ENCODE results near the gene TIFAB. TPM values are rescaled to one million over a fixed set of nuclear protein-coding genes. Genes with fewer than 3 reads are reported as not detected.

Gene TIFAB
- polyA plus RNA-seq, 2 donors, result 0.02 to 0.18 TPM

GRCh38 chr5:135471726-135472125, 19.6 kb upstream of the TIFAB start:
- Histone ChIP-seq H3K9me3 (ENCODE audit: control insufficient read depth in 2 of 2, insufficient read depth in 1 of 2, low read depth in 1 of 2, low read length in 1 of 2) (no peaks in the 10 kb centered on the region), H3K4me3 (ENCODE audit: low read depth in 1 of 2, low read length in 2 of 2) (no peak overlapping the region), H3K27me3 (ENCODE audit: control insufficient read depth in 1 of 2, insufficient read depth in 2 of 2, low read length in 2 of 2) (no peaks in the 10 kb centered on the region), H3K36me3 (ENCODE audit: control insufficient read depth in 2 of 2, insufficient read depth in 2 of 2, low read length in 1 of 2) (no peaks in the 10 kb centered on the region), H3K4me1 (ENCODE audit: control insufficient read depth in 2 of 2, insufficient read depth in 2 of 2, low read length in 1 of 2) (no peaks in the 10 kb centered on the region), H3K27ac (ENCODE audit: low read depth in 2 of 2, low read length in 1 of 2) (no peak overlapping the region)
- 71 to 87% methylated on average over 4 of the region's 4 CpGs for WGBS, 2 donors

DNA sequence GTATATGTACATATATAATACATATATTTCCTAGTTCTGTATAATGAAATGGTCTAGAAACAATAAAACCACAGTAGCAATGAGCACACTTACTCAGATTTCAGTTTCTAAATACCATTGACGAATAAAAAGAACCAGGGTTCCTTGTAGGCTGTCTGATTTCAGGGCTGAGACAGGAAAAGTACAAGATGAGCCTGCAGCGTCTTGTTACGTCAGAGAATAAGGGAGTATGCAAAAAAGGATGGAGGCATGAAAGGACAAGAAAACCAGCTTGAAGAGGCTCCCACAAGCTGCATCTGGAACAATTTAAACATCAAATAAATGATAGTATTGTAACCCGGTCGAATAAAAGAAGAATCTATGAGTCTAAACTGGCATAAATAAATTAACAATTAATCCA, 17.8 kb upstream of the TIFAB start:
- no peaks in the 10 kb centered on the region for H3K9me3 ChIP-seq (ENCODE audit: control insufficient read depth in 2 of 2, insufficient read depth in 1 of 2, low read depth in 1 of 2, low read length in 1 of 2)
- H3K27ac ChIP-seq (ENCODE audit: low read depth in 2 of 2, low read length in 1 of 2), result no peak overlapping the region

DNA sequence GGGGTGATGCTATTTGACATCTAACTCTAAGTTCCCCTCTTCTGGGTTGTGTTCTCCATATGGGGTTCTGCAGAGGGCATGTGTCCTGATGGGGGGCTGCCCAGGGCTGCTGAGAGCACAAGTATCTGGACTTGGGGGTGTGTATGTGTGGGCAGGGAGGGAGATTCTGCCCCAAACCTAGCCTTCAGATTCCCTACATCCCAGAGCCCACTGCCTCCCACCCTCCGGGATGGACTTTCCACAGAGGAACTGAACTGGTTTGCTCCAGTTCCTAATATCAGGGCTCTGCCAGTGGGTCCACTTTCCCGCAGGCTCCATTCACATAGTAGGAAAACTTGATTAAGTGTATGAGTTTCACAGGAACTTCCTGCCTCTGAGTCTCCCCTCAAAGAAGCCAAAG, 16.4 kb upstream of the TIFAB start:
- H3K27me3 ChIP-seq (ENCODE audit: control insufficient read depth in 1 of 2, insufficient read depth in 2 of 2, low read length in 2 of 2), result no peaks in the 10 kb centered on the region
- 72 to 94% methylated on average over 2 of the region's 2 CpGs for WGBS, 2 donors
- no peaks in the 10 kb centered on the region for H3K36me3 ChIP-seq (ENCODE audit: control insufficient read depth in 2 of 2, insufficient read depth in 2 of 2, low read length in 1 of 2)
- no peaks in the 10 kb centered on the region for H3K4me1 ChIP-seq (ENCODE audit: control insufficient read depth in 2 of 2, insufficient read depth in 2 of 2, low read length in 1 of 2)
- no peak overlapping the region for H3K27ac ChIP-seq (ENCODE audit: low read depth in 2 of 2, low read length in 1 of 2)
- no peak overlapping the region for H3K4me3 ChIP-seq (ENCODE audit: low read depth in 1 of 2, low read length in 2 of 2)
- no peaks in the 10 kb centered on the region for H3K9me3 ChIP-seq (ENCODE audit: control insufficient read depth in 2 of 2, insufficient read depth in 1 of 2, low read depth in 1 of 2, low read length in 1 of 2)

More for the DNA sequence above, 17.8 kb upstream of the TIFAB start:
- Histone ChIP-seq H3K4me1 (ENCODE audit: control insufficient read depth in 2 of 2, insufficient read depth in 2 of 2, low read length in 1 of 2) (no peaks in the 10 kb centered on the region), H3K36me3 (ENCODE audit: control insufficient read depth in 2 of 2, insufficient read depth in 2 of 2, low read length in 1 of 2) (no peaks in the 10 kb centered on the region), H3K27me3 (ENCODE audit: control insufficient read depth in 1 of 2, insufficient read depth in 2 of 2, low read length in 2 of 2) (no peaks in the 10 kb centered on the region), H3K4me3 (ENCODE audit: low read depth in 1 of 2, low read length in 2 of 2) (no peak overlapping the region)
- 46 to 60% methylated on average over 5 of the region's 5 CpGs for WGBS, 2 donors

DNA sequence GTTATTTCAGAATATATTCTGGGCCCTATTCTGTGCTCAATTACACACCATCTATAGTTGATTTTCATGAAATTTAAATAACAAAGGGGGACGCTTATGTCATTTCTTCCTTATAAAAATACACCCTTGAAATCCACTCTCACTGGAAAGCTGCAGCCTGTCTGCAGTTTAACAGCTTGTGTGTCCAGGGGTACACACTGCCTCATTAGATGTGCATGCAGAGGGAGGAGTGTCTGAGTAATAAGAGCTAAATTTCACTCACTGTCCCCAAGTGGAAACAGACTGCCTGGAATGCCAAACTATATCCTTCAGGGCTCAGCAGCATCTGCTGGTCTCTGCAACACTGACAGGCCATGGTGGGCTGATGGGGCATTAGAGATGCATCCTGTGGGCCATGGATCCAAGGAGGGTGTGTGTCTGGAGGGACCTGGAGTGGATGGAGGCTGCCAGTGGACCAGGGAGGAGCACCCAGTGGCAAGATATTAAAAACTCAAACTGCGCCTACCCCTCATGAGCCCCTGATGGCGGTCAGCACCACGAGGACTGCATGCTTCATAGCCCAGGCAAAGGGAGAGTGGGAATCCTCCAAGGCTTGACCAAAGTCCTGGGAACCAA, 15.8 kb upstream of the TIFAB start:
- WGBS, 2 donors, result 89 to 93% methylated on average over 4 of the region's 4 CpGs
- Histone ChIP-seq H3K27ac (ENCODE audit: low read depth in 2 of 2, low read length in 1 of 2) (no peak overlapping the region), H3K36me3 (ENCODE audit: control insufficient read depth in 2 of 2, insufficient read depth in 2 of 2, low read length in 1 of 2) (no peaks in the 10 kb centered on the region), H3K9me3 (ENCODE audit: control insufficient read depth in 2 of 2, insufficient read depth in 1 of 2, low read depth in 1 of 2, low read length in 1 of 2) (no peaks in the 10 kb centered on the region), H3K4me3 (ENCODE audit: low read depth in 1 of 2, low read length in 2 of 2) (no peak overlapping the region), H3K27me3 (ENCODE audit: control insufficient read depth in 1 of 2, insufficient read depth in 2 of 2, low read length in 2 of 2) (no peaks in the 10 kb centered on the region), H3K4me1 (ENCODE audit: control insufficient read depth in 2 of 2, insufficient read depth in 2 of 2, low read length in 1 of 2) (no peaks in the 10 kb centered on the region)

DNA sequence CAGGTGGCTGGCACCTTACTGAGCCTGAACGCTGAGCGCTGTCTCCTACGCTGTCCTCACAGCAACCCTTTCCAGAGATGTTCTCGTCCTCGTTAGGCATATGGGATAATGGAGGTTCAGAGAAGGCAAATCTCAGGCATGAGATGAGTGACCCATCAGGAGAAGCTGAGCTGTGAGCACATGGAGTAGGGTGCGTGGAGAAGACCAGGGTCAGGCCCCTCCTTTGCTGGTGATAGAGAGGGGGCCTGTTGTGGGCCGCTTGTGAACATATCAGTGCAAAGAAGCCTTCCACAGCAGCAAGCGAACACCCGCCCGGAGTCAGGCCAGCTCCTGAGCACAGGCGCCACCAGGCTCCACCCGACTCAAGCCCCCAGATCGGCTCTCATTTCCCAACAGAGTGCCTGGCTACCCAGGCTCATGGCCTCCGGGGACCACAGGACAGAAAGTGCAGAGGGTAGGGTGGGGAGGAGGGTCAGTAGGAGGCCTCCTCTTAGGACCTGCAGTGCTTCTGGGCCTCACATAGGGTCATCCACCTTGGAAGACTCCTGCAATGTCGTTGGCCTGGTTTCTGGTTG, 15.0 kb upstream of the TIFAB start:
- no peaks in the 10 kb centered on the region for H3K27me3 ChIP-seq (ENCODE audit: control insufficient read depth in 1 of 2, insufficient read depth in 2 of 2, low read length in 2 of 2)
- no peak overlapping the region for H3K4me3 ChIP-seq (ENCODE audit: low read depth in 1 of 2, low read length in 2 of 2)

GRCh38 chr5:135466178-135467050, 14.3 kb upstream of the TIFAB start:
- H3K27me3 ChIP-seq (ENCODE audit: control insufficient read depth in 1 of 2, insufficient read depth in 2 of 2, low read length in 2 of 2), result no peaks in the 10 kb centered on the region
- H3K9me3 ChIP-seq (ENCODE audit: control insufficient read depth in 2 of 2, insufficient read depth in 1 of 2, low read depth in 1 of 2, low read length in 1 of 2), result no peaks in the 10 kb centered on the region
- no peaks in the 10 kb centered on the region for H3K4me1 ChIP-seq (ENCODE audit: control insufficient read depth in 2 of 2, insufficient read depth in 2 of 2, low read length in 1 of 2)
- no peaks in the 10 kb centered on the region for H3K36me3 ChIP-seq (ENCODE audit: control insufficient read depth in 2 of 2, insufficient read depth in 2 of 2, low read length in 1 of 2)
- H3K27ac ChIP-seq (ENCODE audit: low read depth in 2 of 2, low read length in 1 of 2), result no peak overlapping the region
- H3K4me3 ChIP-seq (ENCODE audit: low read depth in 1 of 2, low read length in 2 of 2), result no peak overlapping the region
- WGBS, 2 donors, result 22 to 26% methylated on average over 43 of the region's 43 CpGs

More for the DNA sequence above, 15.0 kb upstream of the TIFAB start:
- Histone ChIP-seq H3K9me3 (ENCODE audit: control insufficient read depth in 2 of 2, insufficient read depth in 1 of 2, low read depth in 1 of 2, low read length in 1 of 2) (no peaks in the 10 kb centered on the region), H3K27ac (ENCODE audit: low read depth in 2 of 2, low read length in 1 of 2) (no peak overlapping the region), H3K36me3 (ENCODE audit: control insufficient read depth in 2 of 2, insufficient read depth in 2 of 2, low read length in 1 of 2) (no peaks in the 10 kb centered on the region), H3K4me1 (ENCODE audit: control insufficient read depth in 2 of 2, insufficient read depth in 2 of 2, low read length in 1 of 2) (no peaks in the 10 kb centered on the region)
- WGBS, 2 donors, result 86 to 90% methylated on average over 15 of the region's 15 CpGs

GRCh38 chr5:135465391-135466122, 13.4 kb upstream of the TIFAB start:
- no peaks in the 10 kb centered on the region for H3K9me3 ChIP-seq (ENCODE audit: control insufficient read depth in 2 of 2, insufficient read depth in 1 of 2, low read depth in 1 of 2, low read length in 1 of 2)
- 68 to 71% methylated on average over 12 of the region's 12 CpGs for WGBS, 2 donors
- no peak overlapping the region for H3K27ac ChIP-seq (ENCODE audit: low read depth in 2 of 2, low read length in 1 of 2)
- no peaks in the 10 kb centered on the region for H3K36me3 ChIP-seq (ENCODE audit: control insufficient read depth in 2 of 2, insufficient read depth in 2 of 2, low read length in 1 of 2)
- no peak overlapping the region for H3K4me3 ChIP-seq (ENCODE audit: low read depth in 1 of 2, low read length in 2 of 2)
- H3K27me3 ChIP-seq (ENCODE audit: control insufficient read depth in 1 of 2, insufficient read depth in 2 of 2, low read length in 2 of 2), result no peaks in the 10 kb centered on the region
- no peaks in the 10 kb centered on the region for H3K4me1 ChIP-seq (ENCODE audit: control insufficient read depth in 2 of 2, insufficient read depth in 2 of 2, low read length in 1 of 2)

DNA sequence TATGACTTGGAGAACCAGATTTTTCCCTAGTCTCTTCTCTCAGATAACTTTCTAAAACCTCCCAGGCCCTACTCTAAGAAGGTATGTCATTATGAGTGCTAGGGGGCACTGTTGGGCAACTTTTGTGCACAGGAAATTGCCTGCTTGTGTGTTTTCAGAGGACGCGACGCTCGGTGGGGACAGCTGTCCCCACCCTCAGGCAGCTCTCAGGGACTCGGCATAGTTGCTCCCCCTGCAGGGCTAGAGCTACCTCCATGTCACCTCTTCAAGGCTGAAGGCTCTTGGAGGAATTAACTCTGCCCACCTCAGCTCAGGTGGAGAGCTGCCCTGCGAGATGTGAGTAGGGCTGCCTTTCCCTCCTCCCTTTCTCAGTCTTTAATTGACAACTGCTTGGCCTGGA, 10.2 kb upstream of the TIFAB start:
- Histone ChIP-seq H3K4me3 (ENCODE audit: low read depth in 1 of 2, low read length in 2 of 2) (no peak overlapping the region), H3K4me1 (ENCODE audit: control insufficient read depth in 2 of 2, insufficient read depth in 2 of 2, low read length in 1 of 2) (peaks cover 0 to 3% of the 10 kb centered on the region in 2 donors), H3K27ac (ENCODE audit: low read depth in 2 of 2, low read length in 1 of 2) (no peak overlapping the region), H3K27me3 (ENCODE audit: control insufficient read depth in 1 of 2, insufficient read depth in 2 of 2, low read length in 2 of 2) (no peaks in the 10 kb centered on the region), H3K36me3 (ENCODE audit: control insufficient read depth in 2 of 2, insufficient read depth in 2 of 2, low read length in 1 of 2) (no peaks in the 10 kb centered on the region), H3K9me3 (ENCODE audit: control insufficient read depth in 2 of 2, insufficient read depth in 1 of 2, low read depth in 1 of 2, low read length in 1 of 2) (no peaks in the 10 kb centered on the region)
- WGBS, 2 donors, result 16 to 26% methylated on average over 6 of the region's 6 CpGs

- 76 to 77% methylated on average over 7 of the region's 7 CpGs for WGBS, 2 donors
- H3K4me3 ChIP-seq (ENCODE audit: low read depth in 1 of 2, low read length in 2 of 2), result no peak overlapping the region
Measured at GRCh38 chr5:135461481-135462151, 9.5 kb upstream of the TIFAB start.

More at GRCh38 chr5:135461481-135462151, 9.5 kb upstream of the TIFAB start:
- Histone ChIP-seq H3K4me1 (ENCODE audit: control insufficient read depth in 2 of 2, insufficient read depth in 2 of 2, low read length in 1 of 2) (peaks cover 0 to 3% of the 10 kb centered on the region in 2 donors), H3K27me3 (ENCODE audit: control insufficient read depth in 1 of 2, insufficient read depth in 2 of 2, low read length in 2 of 2) (no peaks in the 10 kb centered on the region), H3K27ac (ENCODE audit: low read depth in 2 of 2, low read length in 1 of 2) (no peak overlapping the region), H3K36me3 (ENCODE audit: control insufficient read depth in 2 of 2, insufficient read depth in 2 of 2, low read length in 1 of 2) (no peaks in the 10 kb centered on the region), H3K9me3 (ENCODE audit: control insufficient read depth in 2 of 2, insufficient read depth in 1 of 2, low read depth in 1 of 2, low read length in 1 of 2) (no peaks in the 10 kb centered on the region)
